ENCODE measurements around the gene ADIRF.
A peak's percentile ranks its signal among the peaks of the same experiment; 100 is the strongest.
"Not testable (repeated sequence)": the region's sequence is repeated elsewhere in the genome, so short reads cannot be mapped to it uniquely, and the experiment has no call there.

Gene ADIRF

GRCh38 chr10:86968271-86968993, at the start of gene ADIRF:
ADIRF (plus strand) TSS chr10:86968482; CDS start chr10:86968545, 63 bp downstream.
- TF ChIP-seq ZFX (IDR thresholded peaks at IDR 0.05) (no peak), CTCF (conservative IDR thresholded peaks at IDR 0.05) (no peak)
- H3K27ac ChIP-seq, result no peak within 1 kb of the TSS

- TF ChIP-seq CTCF (conservative IDR thresholded peaks at IDR 0.05) (no peak), ZFX (IDR thresholded peaks at IDR 0.05) (no peak)
- peak overlapping the region; percentile 32; the same call in 1 of the 2 replicates for H3K27ac ChIP-seq
Measured at GRCh38 chr10:86922553-86922961, 45.7 kb upstream of the ADIRF start.

- no peak for TF ChIP-seq CTCF (conservative IDR thresholded peaks at IDR 0.05)
- TF ChIP-seq ZFX (IDR thresholded peaks at IDR 0.05), result no peak
- H3K27ac ChIP-seq, result no peak overlapping the region
Measured at GRCh38 chr10:86929468-86930380, 38.6 kb upstream of the ADIRF start.

- TF ChIP-seq CTCF (conservative IDR thresholded peaks at IDR 0.05) (no peak), ZFX (IDR thresholded peaks at IDR 0.05) (no peak)
- H3K27ac ChIP-seq, result no peak overlapping the region
Measured at GRCh38 chr10:86931872-86932271, 36.4 kb upstream of the ADIRF start.

GRCh38 chr10:86932674-86933073, 35.6 kb upstream of the ADIRF start:
- TF ChIP-seq ZFX (IDR thresholded peaks at IDR 0.05), result no peak
- no peak for TF ChIP-seq CTCF (conservative IDR thresholded peaks at IDR 0.05)
- no peak overlapping the region for H3K27ac ChIP-seq

- not testable (repeated sequence) for H3K27ac ChIP-seq
Measured at GRCh38 chr10:86934162-86934711, 34.0 kb upstream of the ADIRF start.

GRCh38 chr10:86936661-86937501, 31.4 kb upstream of the ADIRF start:
- TF ChIP-seq ZFX (IDR thresholded peaks at IDR 0.05), result no peak
- TF ChIP-seq CTCF (conservative IDR thresholded peaks at IDR 0.05), result no peak
- H3K27ac ChIP-seq, result no peak overlapping the region
